Astrocyte (in vitro differentiated cells and primary cell): ENCODE results near the gene PIK3IP1. TPM values are rescaled to one million over a fixed set of nuclear protein-coding genes. Genes with fewer than 3 reads are reported as not detected.

Experiments
- DNase-seq: peaks from one replicate; pipeline ENCODE4 v3.0.0-alpha.2; 2010; ENCODE audit warnings: low read depth
- FAIRE-seq: peaks from 2 replicates; lab custom pipeline; 2011; peaks lifted over from hg19 to GRCh38; lab: Jason Lieb, UNC
- H2AFZ ChIP-seq: 2 replicates; pipeline ENCODE4 v1.6.0; 2012; ENCODE audit warnings: low read depth, low read length, inconsistent platforms
- H3K27ac ChIP-seq: 2 replicates; pipeline ENCODE4 v1.5.1; 2011; ENCODE audit warnings: low read depth, low read length, inconsistent platforms
- H3K27me3 ChIP-seq: 2 replicates; pipeline ENCODE4 v1.6.0; 2011; ENCODE audit warnings: low read length, inconsistent platforms; ENCODE audit not compliant: insufficient read depth
- H3K36me3 ChIP-seq: 2 replicates; pipeline ENCODE4 v1.5.1; 2011; ENCODE audit warnings: low read length, inconsistent platforms; ENCODE audit not compliant: insufficient read depth
- H3K4me1 ChIP-seq: 2 replicates; pipeline ENCODE4 v1.5.1; 2011; ENCODE audit warnings: low read length, inconsistent platforms; ENCODE audit not compliant: insufficient read depth
- H3K4me2 ChIP-seq: 2 replicates; pipeline ENCODE4 v1.6.0; 2012; ENCODE audit warnings: low read length, inconsistent platforms
- H3K4me3 ChIP-seq: 2 replicates; pipeline ENCODE4 v1.5.1; 2011; ENCODE audit warnings: low read depth, mild to moderate bottlenecking, low read length, inconsistent platforms; ENCODE audit not compliant: insufficient read depth
- H3K79me2 ChIP-seq: 2 replicates; pipeline ENCODE4 v1.6.0; 2012; ENCODE audit warnings: mild to moderate bottlenecking, low read length, inconsistent platforms; ENCODE audit not compliant: insufficient read depth
- H3K9ac ChIP-seq: 2 replicates; pipeline ENCODE4 v1.6.0; 2012; ENCODE audit warnings: mild to moderate bottlenecking, low read length, inconsistent platforms
- H3K9me3 ChIP-seq: 2 replicates; pipeline ENCODE4 v1.5.1; 2012; ENCODE audit warnings: low read depth, mild to moderate bottlenecking, low read length, inconsistent platforms; ENCODE audit not compliant: insufficient read depth
- H4K20me1 ChIP-seq: 2 replicates; pipeline ENCODE4 v1.6.0; 2012; ENCODE audit warnings: low read length, inconsistent platforms; ENCODE audit not compliant: insufficient read depth
- H3K27ac Mint-ChIP-seq: one replicate; pipeline ENCODE4 v1.8.0; 2021; ENCODE audit warnings: mild to moderate bottlenecking, mixed read lengths; ENCODE audit not compliant: unreplicated experiment
- H3K27me3 Mint-ChIP-seq: one replicate; pipeline ENCODE4 v1.8.0; 2021; ENCODE audit warnings: low read depth, mixed read lengths; ENCODE audit not compliant: unreplicated experiment
- H3K36me3 Mint-ChIP-seq: one replicate; pipeline ENCODE4 v1.8.0; 2021; ENCODE audit warnings: low read depth, mixed read lengths; ENCODE audit not compliant: unreplicated experiment
- H3K4me1 Mint-ChIP-seq: one replicate; pipeline ENCODE4 v1.8.0; 2021; ENCODE audit warnings: low read depth, mixed read lengths; ENCODE audit not compliant: unreplicated experiment
- H3K4me3 Mint-ChIP-seq: one replicate; pipeline ENCODE4 v1.8.0; 2021; ENCODE audit warnings: mild to moderate bottlenecking, moderate library complexity, mixed read lengths; ENCODE audit not compliant: unreplicated experiment
- H3K9me3 Mint-ChIP-seq: one replicate; pipeline ENCODE4 v1.8.0; 2021; ENCODE audit warnings: mild to moderate bottlenecking, mixed read lengths; ENCODE audit not compliant: unreplicated experiment
- EZH2 ChIP-seq: IDR thresholded peaks from 2 replicates; pipeline ENCODE4 v1.6.1; 2012; ENCODE audit warnings: mild to moderate bottlenecking, low read length, inconsistent platforms; ENCODE audit not compliant: insufficient read depth
- total RNA-seq: library from RNA; stranded (reverse); gene quantifications from 2 replicates; pipeline ENCODE4 v1.2.1, GENCODE V29; 2021
- TF ChIP-seq, protein P1 (sequence below): IDR thresholded peaks from 2 replicates; pipeline ENCODE4 v1.5.1; 2011; ENCODE audit warnings: low read depth, mild to moderate bottlenecking, inconsistent platforms, low read length, moderate library complexity; ENCODE audit not compliant: insufficient read depth

PIK3IP1 gene
- total RNA-seq, 1 donor from 2014 or later, result 21.4 TPM

- no peak overlapping the region for H3K27ac Mint-ChIP-seq
- H3K27me3 Mint-ChIP-seq, result peaks cover 1% of the 10 kb centered on the region
- Histone ChIP-seq H3K4me3 (no peak overlapping the region), H3K9me3 (no peaks in the 10 kb centered on the region), H3K36me3 (no peaks in the 10 kb centered on the region), H3K9ac (no peak overlapping the region), H3K79me2 (no peaks in the 10 kb centered on the region), H4K20me1 (no peaks in the 10 kb centered on the region), H2AFZ (no peak overlapping the region), H3K27ac (no peak overlapping the region), H3K4me2 (no peak overlapping the region), H3K27me3 (peaks cover 16% of the 10 kb centered on the region), H3K4me1 (no peaks in the 10 kb centered on the region)
- FAIRE-seq (no peak), DNase-seq (no peak)
- no peaks in the 10 kb centered on the region for H3K36me3 Mint-ChIP-seq
- TF ChIP-seq, protein P1, sequence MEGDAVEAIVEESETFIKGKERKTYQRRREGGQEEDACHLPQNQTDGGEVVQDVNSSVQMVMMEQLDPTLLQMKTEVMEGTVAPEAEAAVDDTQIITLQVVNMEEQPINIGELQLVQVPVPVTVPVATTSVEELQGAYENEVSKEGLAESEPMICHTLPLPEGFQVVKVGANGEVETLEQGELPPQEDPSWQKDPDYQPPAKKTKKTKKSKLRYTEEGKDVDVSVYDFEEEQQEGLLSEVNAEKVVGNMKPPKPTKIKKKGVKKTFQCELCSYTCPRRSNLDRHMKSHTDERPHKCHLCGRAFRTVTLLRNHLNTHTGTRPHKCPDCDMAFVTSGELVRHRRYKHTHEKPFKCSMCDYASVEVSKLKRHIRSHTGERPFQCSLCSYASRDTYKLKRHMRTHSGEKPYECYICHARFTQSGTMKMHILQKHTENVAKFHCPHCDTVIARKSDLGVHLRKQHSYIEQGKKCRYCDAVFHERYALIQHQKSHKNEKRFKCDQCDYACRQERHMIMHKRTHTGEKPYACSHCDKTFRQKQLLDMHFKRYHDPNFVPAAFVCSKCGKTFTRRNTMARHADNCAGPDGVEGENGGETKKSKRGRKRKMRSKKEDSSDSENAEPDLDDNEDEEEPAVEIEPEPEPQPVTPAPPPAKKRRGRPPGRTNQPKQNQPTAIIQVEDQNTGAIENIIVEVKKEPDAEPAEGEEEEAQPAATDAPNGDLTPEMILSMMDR, result no peak
- TF ChIP-seq EZH2, result no peak
- no peaks in the 10 kb centered on the region for H3K9me3 Mint-ChIP-seq
- no peaks in the 10 kb centered on the region for H3K4me1 Mint-ChIP-seq
- no peak overlapping the region for H3K4me3 Mint-ChIP-seq
Measured at GRCh38 chr22:31302537-31302936, 10.2 kb upstream of the PIK3IP1 start.

DNA sequence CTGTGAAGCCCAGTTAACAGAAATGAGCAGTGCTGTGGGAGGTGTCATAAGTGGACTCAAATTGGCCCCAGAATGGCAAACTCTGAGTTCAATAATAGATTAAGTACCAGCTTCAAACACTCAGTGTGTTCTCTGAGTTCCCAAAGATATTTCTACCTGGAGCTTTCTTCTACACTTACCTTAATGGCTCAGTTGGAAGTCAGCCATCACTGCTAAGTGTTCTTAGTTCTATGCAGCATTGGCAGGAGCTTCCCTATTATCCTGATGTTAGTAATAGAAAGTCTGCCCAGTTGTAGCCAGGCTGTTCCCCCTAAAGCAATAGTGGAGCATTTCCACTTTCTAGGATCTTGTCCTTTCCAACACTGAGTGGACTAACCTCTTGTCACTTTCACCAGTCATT, 9.7 kb upstream of the PIK3IP1 start:
- Histone ChIP-seq H4K20me1 (no peaks in the 10 kb centered on the region), H3K4me2 (no peak overlapping the region), H3K9ac (no peak overlapping the region), H3K36me3 (no peaks in the 10 kb centered on the region), H2AFZ (no peak overlapping the region), H3K79me2 (no peaks in the 10 kb centered on the region), H3K4me3 (no peak overlapping the region), H3K9me3 (no peaks in the 10 kb centered on the region), H3K4me1 (no peaks in the 10 kb centered on the region), H3K27ac (no peak overlapping the region), H3K27me3 (peaks cover 16% of the 10 kb centered on the region)
- TF ChIP-seq EZH2, result no peak
- TF ChIP-seq, protein P1, result no peak
- H3K27me3 Mint-ChIP-seq, result peaks cover 1% of the 10 kb centered on the region
- H3K27ac Mint-ChIP-seq, result no peak overlapping the region
- H3K4me1 Mint-ChIP-seq, result peaks cover 2% of the 10 kb centered on the region
- H3K36me3 Mint-ChIP-seq, result no peaks in the 10 kb centered on the region
- FAIRE-seq (no peak), DNase-seq (no peak)
- H3K9me3 Mint-ChIP-seq, result no peaks in the 10 kb centered on the region
- H3K4me3 Mint-ChIP-seq, result no peak overlapping the region

- Mint-ChIP-seq H3K27ac (no peak overlapping the region), H3K27me3 (peaks cover 1% of the 10 kb centered on the region), H3K4me1 (peaks cover 13% of the 10 kb centered on the region), H3K9me3 (no peaks in the 10 kb centered on the region), H3K36me3 (no peaks in the 10 kb centered on the region), H3K4me3 (no peak overlapping the region)
- Histone ChIP-seq H3K79me2 (no peaks in the 10 kb centered on the region), H3K4me2 (no peak overlapping the region), H3K9me3 (no peaks in the 10 kb centered on the region), H2AFZ (no peak overlapping the region), H3K27me3 (peaks cover 16% of the 10 kb centered on the region), H3K9ac (no peak overlapping the region), H3K4me3 (no peak overlapping the region), H4K20me1 (no peaks in the 10 kb centered on the region), H3K4me1 (no peaks in the 10 kb centered on the region), H3K27ac (no peak overlapping the region), H3K36me3 (no peaks in the 10 kb centered on the region)
- FAIRE-seq (no peak), DNase-seq (no peak)
- TF ChIP-seq, protein P1, result no peak
- TF ChIP-seq EZH2, result no peak
Measured at GRCh38 chr22:31300896-31301295, 8.6 kb upstream of the PIK3IP1 start.
